Measurements from ENCODE around the gene AXL.
"Not testable (repeated sequence)": the region's sequence is repeated elsewhere in the genome, so short reads cannot be mapped to it uniquely, and the experiment has no call there.

The AXL gene

DNA sequence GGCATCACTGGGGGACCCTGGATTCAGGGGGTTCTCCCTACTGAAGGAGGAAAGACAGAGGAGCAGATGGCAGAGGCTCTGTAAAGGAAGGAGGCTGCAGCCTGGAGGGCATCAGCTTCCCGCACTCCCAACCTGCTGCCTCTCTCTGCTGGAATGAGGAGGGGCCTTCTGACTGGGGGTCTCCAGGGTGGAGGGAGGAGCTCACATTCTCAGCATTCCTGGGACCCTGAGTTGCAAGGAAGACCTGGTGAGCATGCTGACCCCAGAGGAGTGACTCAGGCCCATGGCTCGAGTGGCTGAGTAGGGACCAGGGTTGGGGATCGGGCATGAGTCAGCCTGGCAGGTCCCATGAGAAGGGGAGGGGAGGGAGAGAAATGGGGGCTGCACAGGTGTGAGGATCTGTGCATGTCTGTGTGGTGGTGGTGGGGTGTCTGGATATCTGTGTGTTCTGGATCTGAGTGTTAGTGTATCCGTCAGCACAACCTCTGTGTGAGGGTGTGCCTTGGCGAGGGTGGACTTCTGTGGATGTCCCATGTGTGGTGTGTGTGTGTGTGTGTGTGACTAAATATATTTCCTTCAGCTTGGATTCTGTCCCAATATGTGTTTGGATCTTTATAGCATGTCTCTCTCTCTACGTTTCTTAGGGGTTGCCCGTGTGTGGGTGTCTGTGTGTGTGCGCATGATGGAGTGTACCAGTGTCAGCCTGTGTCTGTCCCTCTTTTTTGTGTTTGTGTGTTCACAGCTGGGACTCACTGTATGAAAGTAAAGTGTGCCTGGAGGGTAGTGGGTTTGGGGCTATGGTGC lies 4.6 kb downstream of the AXL start:
- Mint-ChIP-seq H3K27ac (no peak overlapping the region), H3K27me3 (peaks cover 46% of the 10 kb centered on the region), H3K4me1 (peaks cover 20% of the 10 kb centered on the region), H3K9me3 (no peaks in the 10 kb centered on the region), H3K36me3 (peaks cover 2% of the 10 kb centered on the region), H3K4me3 (no peak overlapping the region)
- ATAC-seq (ENCODE audit: low read depth) = no peak
- DNase-seq (ENCODE audit: low spot score in 2 of 2) = no peak

DNA sequence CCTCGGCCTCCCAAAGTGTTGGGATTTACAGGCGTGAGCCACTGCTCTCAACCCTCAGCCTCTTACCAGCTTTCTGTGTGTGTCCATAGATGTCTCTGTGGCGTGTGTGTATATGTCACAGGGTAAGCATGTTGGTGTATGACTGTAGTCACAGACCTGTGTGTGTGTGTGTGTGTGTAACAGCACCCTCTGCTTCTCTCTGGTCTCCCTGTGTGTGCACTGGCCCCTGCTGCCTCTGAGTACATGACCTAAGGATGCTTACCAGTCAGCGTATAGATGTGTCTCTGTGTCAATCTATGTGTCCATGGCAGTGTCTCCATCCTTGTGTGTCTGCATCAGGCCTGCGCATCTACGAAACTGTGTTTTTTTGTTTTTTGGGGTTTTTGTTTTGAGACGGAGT lies 5.6 kb downstream of the AXL start:
- ATAC-seq (ENCODE audit: low read depth) (no peak), DNase-seq (ENCODE audit: low spot score in 2 of 2) (no peak)
- Mint-ChIP-seq H3K9me3 (no peaks in the 10 kb centered on the region), H3K27ac (no peak overlapping the region), H3K4me3 (no peak overlapping the region), H3K4me1 (peaks cover 17% of the 10 kb centered on the region), H3K36me3 (peaks cover 2% of the 10 kb centered on the region), H3K27me3 (peaks cover 40% of the 10 kb centered on the region)

DNA sequence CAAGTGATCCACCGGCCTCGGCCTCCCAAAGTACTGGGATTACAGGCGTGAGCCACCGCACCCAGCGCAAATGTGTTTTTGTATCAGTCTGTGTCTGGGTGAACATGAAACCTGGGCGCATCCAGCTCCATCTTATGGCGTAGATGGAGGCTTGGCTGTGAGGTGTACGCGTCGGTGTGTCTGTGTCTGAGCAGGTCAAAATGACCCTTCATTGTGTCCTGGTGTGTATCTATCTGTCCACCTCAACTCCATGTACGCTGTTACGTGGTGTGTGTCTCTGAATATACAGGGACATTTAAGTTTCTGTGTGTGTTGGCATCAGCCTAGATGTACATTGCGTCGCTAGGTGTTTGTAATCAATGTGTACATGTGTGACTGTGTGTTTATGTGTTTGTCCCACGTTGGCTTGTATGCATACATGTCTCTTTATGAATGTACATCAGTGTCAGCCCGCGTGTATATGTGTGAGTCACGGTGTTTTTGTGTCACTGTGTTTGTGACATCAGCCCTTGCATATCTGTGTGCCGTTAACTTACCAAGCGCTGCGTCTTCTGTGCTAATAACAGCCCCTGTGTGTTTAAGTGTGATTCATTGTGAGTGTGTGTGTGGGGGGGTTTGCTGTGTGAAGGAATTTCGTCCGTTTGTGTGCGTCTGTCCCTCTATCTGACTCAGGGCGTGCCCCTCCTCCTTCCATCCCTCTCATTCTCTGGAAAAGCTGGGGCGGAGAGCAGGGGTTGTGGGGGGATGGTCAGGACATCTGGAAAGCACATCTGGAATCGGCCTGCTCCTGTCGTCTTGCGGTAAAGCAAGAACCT lies 6.4 kb downstream of the AXL start:
- no peak overlapping the region for H3K27ac Mint-ChIP-seq
- H3K4me3 Mint-ChIP-seq = peak overlapping the region; percentile 27
- ATAC-seq (ENCODE audit: low read depth) = no peak
- peaks cover 36% of the 10 kb centered on the region for H3K27me3 Mint-ChIP-seq
- H3K36me3 Mint-ChIP-seq = peaks cover 2% of the 10 kb centered on the region
- peaks cover 13% of the 10 kb centered on the region for H3K4me1 Mint-ChIP-seq
- H3K9me3 Mint-ChIP-seq = no peaks in the 10 kb centered on the region
- DNase-seq (ENCODE audit: low spot score in 2 of 2) = no peak

DNA sequence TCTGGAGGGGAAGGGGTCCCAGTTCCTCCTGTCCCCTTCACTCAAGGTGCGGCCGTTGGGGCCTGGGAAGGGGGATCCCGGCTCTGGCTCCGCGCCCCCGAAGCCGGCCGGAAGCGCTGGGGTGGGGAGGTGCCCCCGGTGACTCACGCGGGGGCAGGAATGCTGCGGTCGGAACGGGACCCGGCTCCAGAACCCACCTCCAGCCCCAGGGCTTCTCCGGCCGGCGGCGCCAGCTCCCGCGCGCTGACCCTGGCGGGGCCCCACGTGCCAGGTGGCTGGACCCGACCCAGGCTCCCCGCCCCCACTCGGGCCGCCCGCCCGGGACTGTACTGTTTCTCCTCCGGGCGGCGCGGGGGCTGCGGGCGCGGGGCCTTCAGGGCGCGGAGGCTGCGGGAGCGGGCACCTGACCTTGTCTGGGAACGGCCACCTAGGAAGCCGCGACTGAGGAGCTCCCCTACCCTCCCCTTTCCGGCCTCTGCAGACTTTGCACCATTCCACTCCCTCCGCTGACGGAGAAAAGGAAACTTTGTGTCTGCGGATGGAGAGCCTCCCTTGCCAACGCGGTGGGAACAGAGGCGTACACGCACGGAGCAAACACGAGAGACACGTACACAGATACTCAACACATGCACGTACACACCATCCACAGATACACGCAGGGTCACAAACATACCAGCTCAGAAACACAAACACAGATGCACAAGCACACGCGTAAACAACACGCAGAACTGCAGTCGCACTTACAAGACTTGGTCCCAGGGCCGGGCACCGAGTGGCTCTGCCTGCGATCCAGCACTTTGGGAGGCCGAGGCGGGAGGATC lies 7.2 kb downstream of the AXL start:
- H3K4me3 Mint-ChIP-seq = no peak overlapping the region
- H3K27me3 Mint-ChIP-seq = peaks cover 33% of the 10 kb centered on the region
- no peaks in the 10 kb centered on the region for H3K9me3 Mint-ChIP-seq
- H3K4me1 Mint-ChIP-seq = peaks cover 9% of the 10 kb centered on the region
- ATAC-seq (ENCODE audit: low read depth) (no peak), DNase-seq (ENCODE audit: low spot score in 2 of 2) (no peak)
- H3K27ac Mint-ChIP-seq = no peak overlapping the region
- peaks cover 2% of the 10 kb centered on the region for H3K36me3 Mint-ChIP-seq

DNA sequence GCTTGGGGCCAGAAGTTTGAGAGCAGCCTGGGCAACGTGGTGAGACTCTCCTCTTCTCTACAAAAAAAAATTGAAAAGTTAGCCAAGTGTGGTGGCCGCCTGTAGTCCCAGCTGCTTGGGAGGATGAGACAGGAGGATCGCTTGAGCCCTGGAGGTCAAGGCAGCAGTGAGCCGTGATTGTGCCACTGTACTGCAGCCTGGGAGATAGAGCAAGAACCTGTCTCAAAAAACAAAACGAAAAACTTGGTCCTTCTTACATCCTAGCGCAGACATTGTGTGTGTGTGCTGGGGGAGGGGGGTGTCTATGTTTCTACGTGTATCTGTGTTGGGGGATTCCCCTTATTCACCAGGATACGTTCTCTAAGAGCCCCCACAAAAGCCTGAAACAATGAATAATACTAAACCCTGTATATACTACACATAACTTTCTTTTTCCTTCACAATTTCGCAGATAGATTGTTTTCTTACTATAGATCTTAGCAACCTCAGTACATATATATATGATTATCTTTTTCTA lies 7.9 kb downstream of the AXL start:
- H3K4me3 Mint-ChIP-seq = no peak overlapping the region
- no peak overlapping the region for H3K27ac Mint-ChIP-seq
- no peak for ATAC-seq (ENCODE audit: low read depth)
- DNase-seq (ENCODE audit: low spot score in 2 of 2) = no peak
- peaks cover 2% of the 10 kb centered on the region for H3K36me3 Mint-ChIP-seq
- no peaks in the 10 kb centered on the region for H3K9me3 Mint-ChIP-seq
- peaks cover 9% of the 10 kb centered on the region for H3K4me1 Mint-ChIP-seq
- H3K27me3 Mint-ChIP-seq = peaks cover 33% of the 10 kb centered on the region

DNA sequence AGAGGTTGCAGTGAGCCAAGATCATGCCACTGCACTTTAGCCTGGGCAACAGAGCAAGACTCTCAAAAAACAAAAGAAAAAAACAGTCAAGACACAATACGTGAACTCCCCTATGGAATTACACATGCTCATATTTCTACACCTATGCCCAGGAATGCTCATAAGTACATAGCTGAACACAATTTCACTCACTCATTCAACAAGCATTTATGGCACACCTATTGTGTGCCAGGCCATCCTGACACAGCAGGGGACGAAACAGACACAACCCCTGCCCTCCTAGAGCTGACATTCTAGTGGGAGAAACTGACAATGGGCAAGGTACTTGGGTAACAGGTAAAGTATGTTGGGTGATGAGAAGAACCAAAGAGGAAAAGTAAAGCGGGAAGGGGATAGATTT lies 9.5 kb downstream of the AXL start:
- H3K27ac Mint-ChIP-seq = no peak overlapping the region
- no peak overlapping the region for H3K4me3 Mint-ChIP-seq
- H3K9me3 Mint-ChIP-seq = no peaks in the 10 kb centered on the region
- ATAC-seq (ENCODE audit: low read depth) = no peak
- H3K36me3 Mint-ChIP-seq = no peaks in the 10 kb centered on the region
- DNase-seq (ENCODE audit: low spot score in 2 of 2) = no peak
- H3K27me3 Mint-ChIP-seq = peaks cover 25% of the 10 kb centered on the region
- peaks cover 6% of the 10 kb centered on the region for H3K4me1 Mint-ChIP-seq

DNA sequence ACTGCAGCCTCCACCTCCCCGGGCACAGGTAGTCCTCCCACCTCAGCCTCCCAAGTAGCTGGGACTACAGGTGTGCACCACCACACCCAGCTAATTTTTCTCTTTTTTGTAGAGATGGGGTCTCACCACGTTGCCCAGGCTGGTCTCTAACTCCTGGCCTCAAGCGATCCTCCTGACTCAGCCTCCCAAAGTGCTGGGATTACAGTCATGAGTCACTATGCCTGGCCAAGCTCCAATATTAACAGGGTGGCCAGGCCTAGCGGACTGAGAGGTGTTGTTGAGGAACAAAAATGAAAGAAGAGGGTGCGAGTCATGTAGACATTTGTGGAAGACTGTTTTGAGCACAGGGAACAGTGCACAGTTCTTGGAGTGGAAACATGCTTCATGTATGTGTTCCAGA lies 10.3 kb downstream of the AXL start:
- H3K4me3 Mint-ChIP-seq; H3K4me1 Mint-ChIP-seq; H3K36me3 Mint-ChIP-seq; DNase-seq (ENCODE audit: low spot score in 2 of 2); ATAC-seq (ENCODE audit: low read depth); H3K27ac Mint-ChIP-seq; H3K9me3 Mint-ChIP-seq: not testable (repeated sequence)
- H3K27me3 Mint-ChIP-seq = peaks cover 19% of the 10 kb centered on the region

DNA sequence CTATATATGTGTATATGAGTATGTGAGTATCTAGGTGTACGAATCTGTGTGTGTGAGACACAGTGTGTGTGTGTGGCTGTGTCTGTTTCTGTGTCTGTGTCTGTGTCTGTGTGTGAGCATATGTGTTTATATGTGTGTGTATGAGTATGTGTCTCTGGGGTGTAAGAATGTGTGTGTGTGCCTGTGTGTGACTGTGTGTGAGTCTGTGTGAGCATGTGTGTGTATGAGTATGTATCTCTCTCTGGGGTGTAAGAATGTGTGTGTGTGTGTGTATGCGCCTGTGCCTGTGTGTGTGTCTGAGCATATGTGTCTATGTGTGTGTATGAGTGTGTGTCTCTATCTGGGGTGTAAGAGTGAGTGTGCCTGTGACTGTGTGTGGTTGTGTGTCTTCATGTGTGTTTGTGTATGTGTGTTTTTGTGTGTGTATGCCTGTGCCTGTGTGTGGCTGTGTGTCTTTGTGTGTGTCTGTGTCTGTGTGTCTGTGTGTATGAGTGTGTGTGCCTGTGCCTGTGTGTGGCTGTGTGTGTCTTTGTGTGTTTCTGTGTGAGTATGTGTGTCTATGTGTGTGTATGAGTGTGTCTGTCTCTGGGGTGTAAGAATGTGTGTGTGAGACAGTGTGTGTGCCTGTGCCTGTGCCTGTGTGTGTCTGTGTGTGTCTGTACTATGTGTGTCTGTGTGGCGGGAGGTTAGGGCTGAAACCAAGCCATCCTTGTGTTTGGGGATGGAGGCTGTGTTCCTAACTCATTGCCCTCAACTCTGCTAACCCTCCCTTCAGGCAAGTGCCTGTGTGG lies 11.2 kb downstream of the AXL start:
- no peak for DNase-seq (ENCODE audit: low spot score in 2 of 2)
- H3K27me3 Mint-ChIP-seq = peaks cover 18% of the 10 kb centered on the region
- H3K36me3 Mint-ChIP-seq = no peaks in the 10 kb centered on the region
- ATAC-seq (ENCODE audit: low read depth) = no peak
- H3K4me3 Mint-ChIP-seq = no peak overlapping the region
- no peaks in the 10 kb centered on the region for H3K9me3 Mint-ChIP-seq
- peaks cover 6% of the 10 kb centered on the region for H3K4me1 Mint-ChIP-seq
- H3K27ac Mint-ChIP-seq = no peak overlapping the region

DNA sequence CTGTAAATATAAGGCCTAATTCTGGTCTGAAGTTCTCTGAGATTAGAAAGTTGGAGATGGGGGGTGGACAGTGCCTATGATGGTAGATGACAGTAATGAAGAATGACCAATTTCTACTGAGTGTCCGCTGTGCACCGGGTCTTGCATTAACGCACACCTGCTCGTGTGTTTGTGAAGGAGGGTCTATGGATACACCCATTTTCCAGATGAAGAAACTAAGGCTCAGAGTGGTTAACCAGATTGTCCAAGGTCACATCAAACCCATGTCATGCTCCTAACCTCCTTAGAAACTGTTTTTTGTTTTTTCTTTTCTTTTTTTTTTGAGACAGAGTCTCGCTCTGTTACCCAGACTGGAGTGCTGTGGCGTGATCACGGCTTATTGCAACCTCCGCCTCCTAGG lies 13.7 kb downstream of the AXL start:
- no peaks in the 10 kb centered on the region for H3K9me3 Mint-ChIP-seq
- ATAC-seq (ENCODE audit: low read depth) = no peak
- no peaks in the 10 kb centered on the region for H3K4me1 Mint-ChIP-seq
- H3K27me3 Mint-ChIP-seq = peaks cover 9% of the 10 kb centered on the region
- no peaks in the 10 kb centered on the region for H3K36me3 Mint-ChIP-seq
- no peak overlapping the region for H3K27ac Mint-ChIP-seq
- no peak for DNase-seq (ENCODE audit: low spot score in 2 of 2)
- H3K4me3 Mint-ChIP-seq = no peak overlapping the region

DNA sequence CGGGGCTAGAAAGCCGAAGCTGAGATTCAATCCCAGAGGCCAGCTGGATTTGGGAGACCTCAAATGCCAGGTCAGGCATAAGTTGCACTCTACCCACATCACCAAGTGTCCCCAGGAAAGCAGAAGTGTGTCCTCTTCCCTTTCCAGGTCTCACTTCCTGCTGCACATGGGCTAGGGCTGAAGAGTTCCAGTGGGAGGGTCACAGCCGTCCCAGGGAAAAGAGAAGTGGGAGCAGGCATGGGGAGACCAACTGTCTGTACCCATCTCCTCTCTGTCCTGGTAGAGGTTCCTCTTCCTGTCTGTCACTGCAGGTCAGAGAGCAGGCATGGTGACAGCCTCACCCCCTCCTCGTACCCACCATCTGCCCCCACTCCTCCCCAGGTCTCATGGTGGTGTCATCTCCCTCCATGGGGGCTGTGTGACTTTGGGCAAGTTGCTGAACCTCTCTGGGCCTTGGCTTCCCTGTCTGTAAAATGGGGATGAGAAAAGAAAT lies 14.8 kb downstream of the AXL start:
- no peak overlapping the region for H3K4me3 Mint-ChIP-seq
- DNase-seq (ENCODE audit: low spot score in 2 of 2) = no peak
- no peak overlapping the region for H3K27ac Mint-ChIP-seq
- no peaks in the 10 kb centered on the region for H3K9me3 Mint-ChIP-seq
- H3K27me3 Mint-ChIP-seq = peaks cover 10% of the 10 kb centered on the region
- no peak for ATAC-seq (ENCODE audit: low read depth)
- H3K36me3 Mint-ChIP-seq = no peaks in the 10 kb centered on the region
- H3K4me1 Mint-ChIP-seq = no peaks in the 10 kb centered on the region

DNA sequence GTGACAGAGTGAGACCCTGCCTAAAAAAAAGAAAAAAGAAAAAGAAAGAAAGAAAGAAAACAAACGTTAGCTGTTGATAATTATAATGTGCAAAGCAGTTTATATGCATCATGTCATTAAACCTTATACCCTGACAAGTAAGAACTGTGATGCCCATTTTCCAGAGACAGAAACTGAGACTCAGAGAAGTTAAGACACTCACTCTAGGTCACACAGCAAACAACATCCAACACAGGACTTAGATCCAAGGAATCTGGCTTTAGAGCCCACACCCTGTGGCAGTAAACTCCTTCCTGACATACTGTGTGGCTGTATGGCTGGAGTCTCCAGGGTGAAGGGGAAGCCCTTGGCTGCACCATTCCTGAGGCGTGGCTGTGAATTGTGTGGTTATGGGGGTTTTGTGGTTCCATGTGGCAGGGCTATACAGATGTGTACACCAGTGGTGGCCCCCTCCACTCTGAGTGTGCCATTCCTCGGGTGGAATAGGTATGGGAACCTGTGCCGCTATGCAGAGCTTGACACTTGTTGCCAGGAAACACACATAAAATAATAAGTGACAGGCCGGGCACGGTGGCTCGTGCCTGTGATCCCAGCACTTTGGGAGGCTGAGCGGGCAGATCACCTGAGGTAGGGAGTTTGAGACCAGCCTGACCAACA lies 15.6 kb downstream of the AXL start:
- Mint-ChIP-seq H3K27me3 (peaks cover 16% of the 10 kb centered on the region), H3K4me1 (no peaks in the 10 kb centered on the region), H3K9me3 (no peaks in the 10 kb centered on the region), H3K4me3 (no peak overlapping the region), H3K27ac (no peak overlapping the region), H3K36me3 (no peaks in the 10 kb centered on the region)
- ATAC-seq (ENCODE audit: low read depth) (no peak), DNase-seq (ENCODE audit: low spot score in 2 of 2) (no peak)

DNA sequence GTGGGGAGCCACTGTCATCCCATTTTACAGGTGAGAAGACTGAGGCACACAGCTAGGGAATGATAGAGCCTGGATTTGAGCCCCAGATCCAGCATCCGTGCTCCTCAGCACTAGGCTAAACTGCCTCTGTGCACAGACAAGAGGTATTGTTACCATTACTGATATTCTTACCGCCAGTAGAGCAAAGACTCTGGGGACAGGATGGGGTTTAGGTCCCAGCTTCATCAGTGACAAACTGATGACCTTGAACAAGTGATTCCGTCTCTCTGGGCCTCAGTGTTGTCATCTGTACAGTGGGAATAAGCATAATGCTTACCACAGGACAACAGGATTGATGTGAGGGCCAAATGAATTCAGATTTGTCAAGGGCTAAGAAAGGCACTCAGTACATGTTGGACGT lies 16.5 kb downstream of the AXL start:
- Mint-ChIP-seq H3K36me3 (no peaks in the 10 kb centered on the region), H3K27me3 (peaks cover 21% of the 10 kb centered on the region), H3K27ac (no peak overlapping the region), H3K9me3 (no peaks in the 10 kb centered on the region), H3K4me3 (no peak overlapping the region), H3K4me1 (no peaks in the 10 kb centered on the region)
- ATAC-seq (ENCODE audit: low read depth) = no peak
- DNase-seq (ENCODE audit: low spot score in 2 of 2) = no peak

DNA sequence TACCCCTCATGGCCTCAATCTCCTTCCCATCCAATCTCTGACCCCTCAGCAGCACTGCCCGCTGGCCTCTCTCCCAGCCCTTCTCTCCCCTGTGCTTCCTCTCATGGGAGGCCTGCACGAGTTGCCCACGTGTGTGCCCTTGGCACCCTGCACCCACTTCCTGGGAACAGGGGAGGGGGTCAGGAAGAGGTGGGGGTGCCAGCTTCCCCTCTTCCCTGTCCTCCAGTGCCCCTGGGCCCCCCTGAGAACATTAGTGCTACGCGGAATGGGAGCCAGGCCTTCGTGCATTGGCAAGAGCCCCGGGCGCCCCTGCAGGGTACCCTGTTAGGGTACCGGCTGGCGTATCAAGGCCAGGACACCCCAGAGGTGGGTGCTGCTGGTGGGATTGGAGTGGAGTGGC lies 19.2 kb downstream of the AXL start:
- Mint-ChIP-seq H3K4me3 (no peak overlapping the region), H3K36me3 (no peaks in the 10 kb centered on the region), H3K4me1 (no peaks in the 10 kb centered on the region), H3K27ac (no peak overlapping the region), H3K27me3 (peaks cover 17% of the 10 kb centered on the region), H3K9me3 (no peaks in the 10 kb centered on the region)
- ATAC-seq (ENCODE audit: low read depth) (no peak), DNase-seq (ENCODE audit: low spot score in 2 of 2) (no peak)
